OCI-LY1 (cell line): ENCODE results near the gene NREP.

Experiments used
- CTCF ChIP-seq: fragments of 200-600 bp; sonication (generic), shearing (Covaris generic); IDR thresholded peaks from 2 replicates; pipeline ENCODE4 v1.5.1; 2017; ENCODE audit warnings: mild to moderate bottlenecking, antibody characterized with exemption, low read length, moderate library complexity, mixed read lengths
- EZH2 ChIP-seq: fragments of 200-600 bp; sonication (generic), shearing (Covaris generic); IDR thresholded peaks from 2 replicates; pipeline ENCODE4 v1.8.0; 2017; ENCODE audit warnings: borderline replicate concordance, mixed run types, mild to moderate bottlenecking, antibody characterized with exemption, low read length, moderate library complexity, mixed read lengths

GRCh38 chr5:111741278-111741677 lies 15.7 kb downstream of the NREP start:
- TF ChIP-seq CTCF (no peak), EZH2 (no peak)
